PFSK-1 (cell line): ENCODE results near the gene IGF2BP3.

Experiments used
- POLR2AphosphoS5 ChIP-seq: IDR thresholded peaks from 2 replicates; pipeline ENCODE4 v1.6.1; 2012; ENCODE audit warnings: low read depth, mild to moderate bottlenecking, control low read depth, low read length, moderate library complexity
- REST ChIP-seq, 2 experiments: IDR thresholded peaks; 2 replicates each; pipeline versions ENCODE4 v1.6.1 to v1.8.0; 2011 to 2012; ENCODE audit warnings: low read depth in 2 of 2, low read length in 2 of 2, control low read depth in 1 of 2, inconsistent platforms in 1 of 2, mild to moderate bottlenecking in 1 of 2, moderate library complexity in 1 of 2; ENCODE audit not compliant: insufficient read depth in 1 of 2
- SIN3A ChIP-seq: IDR thresholded peaks from 2 replicates; pipeline ENCODE4 v1.6.1; 2012; ENCODE audit warnings: mild to moderate bottlenecking, low read length, moderate library complexity, borderline replicate concordance; ENCODE audit not compliant: insufficient read depth
- TAF1 ChIP-seq: IDR thresholded peaks from 2 replicates; pipeline ENCODE4 v1.6.1; 2012; ENCODE audit warnings: low read length, control low read depth, borderline replicate concordance; ENCODE audit not compliant: insufficient read depth

- TF ChIP-seq POLR2AphosphoS5 (no peak), SIN3A (no peak), TAF1 (no peak), REST (IDR thresholded peaks at IDR 0.05; ENCODE audit: insufficient read depth in 1 of 2, low read depth in 2 of 2, low read length in 2 of 2) (no peak)
These were observed 178.2 kb downstream of the IGF2BP3 start for GRCh38 chr7:23291957-23292560.
